ENCODE data around the gene CCDC83.
"Not testable (repeated sequence)": the region's sequence is repeated elsewhere in the genome, so short reads cannot be mapped to it uniquely, and the experiment has no call there.

CCDC83 gene

DNA sequence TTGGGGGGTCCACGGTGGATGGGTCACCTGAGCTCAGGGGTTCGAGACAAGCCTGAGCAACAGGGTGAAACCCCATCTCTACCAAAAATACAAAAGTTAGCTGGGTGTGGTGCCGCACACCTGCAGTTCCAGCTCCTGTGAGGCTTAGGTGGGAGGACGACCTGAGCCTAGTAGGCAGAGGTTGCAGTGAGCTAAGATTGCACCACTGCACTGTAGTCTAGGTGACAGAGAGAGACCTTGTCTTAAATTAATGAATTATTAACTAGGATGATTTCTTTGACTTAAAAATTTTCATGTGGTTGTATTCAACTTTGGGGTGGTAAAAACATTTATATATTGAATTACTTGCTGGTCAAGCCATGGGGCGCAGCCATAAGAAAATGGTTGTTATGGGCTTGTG, 33.9 kb downstream of the CCDC83 start:
- no peak for DNase-seq (ENCODE audit: low spot score)

DNA sequence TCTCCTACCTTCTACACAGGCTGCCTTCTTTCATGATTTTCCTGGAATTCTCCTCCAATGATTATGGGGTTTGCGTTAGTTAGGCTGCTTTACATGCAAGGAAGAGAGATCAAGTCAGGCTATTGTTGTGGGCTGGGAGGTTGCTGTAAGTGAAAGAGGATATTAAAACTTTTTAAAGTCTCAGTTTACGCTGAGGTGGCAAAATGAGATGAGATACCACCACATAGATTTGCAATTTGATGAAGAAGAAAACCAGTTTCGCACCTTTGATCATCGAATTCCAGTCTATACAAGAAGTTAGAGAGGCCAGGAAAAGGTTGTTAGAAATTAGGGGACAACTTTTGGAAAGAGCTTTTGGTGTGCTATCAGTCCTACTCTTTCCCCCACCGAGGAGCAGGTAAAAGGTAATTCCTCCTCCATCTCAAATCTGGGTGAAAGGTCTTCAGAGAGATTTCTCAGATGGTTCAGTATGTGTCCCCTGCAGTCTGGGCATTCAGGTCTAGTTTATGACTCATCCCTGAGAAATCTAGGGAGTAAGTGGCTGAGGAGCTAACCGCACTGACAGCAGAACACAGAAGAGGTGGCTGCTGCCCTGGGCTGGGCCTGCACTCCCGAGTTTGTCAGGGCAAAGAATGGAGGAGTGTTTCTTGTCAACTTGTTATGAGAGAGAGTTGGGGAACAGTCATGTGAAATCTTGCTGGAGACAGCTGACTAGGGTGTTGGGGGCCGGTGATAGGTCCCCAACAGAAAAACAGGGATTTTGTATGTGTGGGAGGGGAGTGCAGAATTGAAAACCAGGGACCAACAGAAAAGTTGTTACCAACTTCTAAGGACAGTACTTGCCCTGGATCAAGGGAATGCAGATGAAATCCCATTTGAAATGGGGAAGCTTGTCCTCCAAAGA, 34.7 kb downstream of the CCDC83 start:
- no peak for DNase-seq (ENCODE audit: low spot score)

DNA sequence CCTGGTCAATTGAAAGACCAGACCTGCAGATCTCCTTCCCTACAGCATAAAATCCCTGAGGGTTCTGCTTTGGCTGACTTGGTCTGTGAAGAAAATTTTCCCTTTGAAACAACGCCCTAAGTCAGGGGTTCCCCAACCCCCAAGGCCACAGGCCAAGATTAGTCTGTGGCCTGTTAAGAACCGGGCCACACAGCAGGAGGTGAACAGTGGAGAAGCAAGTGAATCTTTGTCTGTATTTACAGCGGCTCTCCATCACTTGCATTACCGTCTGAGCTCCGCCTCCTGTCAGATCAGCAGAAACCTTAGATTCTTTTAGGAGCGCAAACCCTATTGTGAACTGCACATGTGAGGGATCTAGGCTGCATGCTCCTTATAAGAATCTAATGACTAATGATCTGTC, 38.2 kb downstream of the CCDC83 start:
- no peak for DNase-seq (ENCODE audit: low spot score)

DNA sequence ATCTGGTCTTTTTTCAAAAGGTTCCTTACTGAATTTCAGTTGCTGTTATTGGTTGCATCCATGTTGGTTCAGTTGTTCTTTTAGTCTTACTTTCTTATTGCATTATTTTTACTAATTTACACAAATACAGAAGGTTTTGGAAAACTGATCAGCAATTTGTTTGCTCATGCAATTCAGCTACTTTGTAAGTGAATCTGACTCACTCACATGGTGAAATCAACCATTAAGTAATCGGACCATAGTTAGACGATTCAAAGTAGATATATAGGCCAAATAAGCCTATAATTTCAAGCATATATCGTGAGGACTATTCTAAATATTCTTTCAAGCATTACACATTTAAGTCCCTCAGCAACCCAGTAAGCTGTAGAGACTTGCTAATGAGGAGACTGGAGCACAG, 41.7 kb downstream of the CCDC83 start:
- DNase-seq (ENCODE audit: low spot score), result no peak

DNA sequence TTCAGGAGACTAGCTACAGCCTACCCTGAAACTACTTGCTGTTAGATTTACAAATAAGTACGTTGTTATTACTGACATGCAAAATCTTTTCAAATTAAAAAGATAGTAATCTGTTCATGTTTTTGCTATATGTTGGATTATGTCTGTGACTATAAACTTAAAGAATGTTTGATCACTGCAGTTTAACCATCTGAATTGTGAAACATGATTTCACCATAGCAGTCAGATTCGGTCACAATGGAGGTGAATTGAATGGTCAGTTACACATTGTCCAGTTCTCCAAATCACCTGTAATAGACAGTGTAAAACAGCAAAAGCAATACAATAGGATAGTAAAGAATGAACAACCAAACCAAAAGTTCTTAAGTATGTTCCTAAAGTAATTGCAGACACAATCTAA, 43.3 kb downstream of the CCDC83 start:
- no peak for DNase-seq (ENCODE audit: low spot score)

DNA sequence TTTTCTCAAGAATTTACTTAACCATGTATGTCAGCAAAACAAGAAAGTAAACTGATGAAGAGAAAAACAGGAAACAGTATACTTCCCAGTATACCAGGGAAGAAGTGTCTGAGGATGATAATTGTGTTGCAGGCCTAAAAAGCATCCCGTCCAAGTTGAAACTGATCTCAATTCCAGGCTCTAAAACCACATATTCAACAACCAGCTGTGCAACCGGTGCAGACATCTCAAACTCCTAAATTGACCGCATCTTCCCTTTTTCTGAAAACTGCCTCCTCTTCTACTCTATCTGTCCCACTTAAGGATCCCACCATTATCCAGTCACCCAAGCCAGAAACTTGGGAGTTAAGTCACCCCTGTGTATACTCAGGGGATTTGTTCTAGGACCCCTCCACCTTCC, 47.2 kb downstream of the CCDC83 start:
- no peak for DNase-seq (ENCODE audit: low spot score)

DNA sequence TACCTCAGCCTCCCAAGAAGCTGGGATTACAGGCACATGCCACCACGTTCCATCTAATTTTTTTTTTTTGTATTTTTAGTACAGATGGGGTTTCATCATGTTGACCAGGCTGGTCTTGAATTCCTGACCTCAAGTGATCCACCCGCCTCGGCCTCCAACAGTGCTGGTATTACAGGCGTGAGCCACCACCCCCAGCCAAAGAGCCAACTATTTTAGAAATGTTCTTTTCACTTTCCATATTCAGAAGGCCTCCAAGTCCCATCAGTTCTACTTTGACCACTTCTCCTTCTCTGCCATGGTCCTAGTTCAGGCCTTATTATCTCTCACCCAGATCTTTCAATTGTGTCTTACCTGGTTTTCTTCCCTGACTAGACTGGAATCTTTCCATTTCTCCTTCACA, 48.2 kb downstream of the CCDC83 start:
- no peak for DNase-seq (ENCODE audit: low spot score)

DNA sequence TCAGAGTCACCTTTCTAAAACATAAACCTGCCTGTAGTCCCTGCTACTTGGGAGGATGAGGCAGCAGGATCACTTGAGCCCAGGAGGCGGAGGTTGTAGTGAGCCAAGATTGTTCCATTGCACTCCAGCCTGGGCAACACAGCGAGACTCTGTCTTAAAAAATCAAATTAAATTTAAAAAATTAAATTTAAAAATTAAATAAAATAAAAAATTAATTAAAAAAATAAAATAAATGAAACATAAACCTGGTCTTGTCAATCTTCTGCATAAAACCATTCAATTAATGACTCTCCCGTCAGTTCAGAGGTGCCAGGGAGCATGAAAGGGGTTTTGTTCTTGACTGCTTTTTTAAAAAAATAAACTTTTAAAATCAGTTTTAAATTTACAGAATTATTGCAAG, 48.6 kb downstream of the CCDC83 start:
- no peak for DNase-seq (ENCODE audit: low spot score)

DNA sequence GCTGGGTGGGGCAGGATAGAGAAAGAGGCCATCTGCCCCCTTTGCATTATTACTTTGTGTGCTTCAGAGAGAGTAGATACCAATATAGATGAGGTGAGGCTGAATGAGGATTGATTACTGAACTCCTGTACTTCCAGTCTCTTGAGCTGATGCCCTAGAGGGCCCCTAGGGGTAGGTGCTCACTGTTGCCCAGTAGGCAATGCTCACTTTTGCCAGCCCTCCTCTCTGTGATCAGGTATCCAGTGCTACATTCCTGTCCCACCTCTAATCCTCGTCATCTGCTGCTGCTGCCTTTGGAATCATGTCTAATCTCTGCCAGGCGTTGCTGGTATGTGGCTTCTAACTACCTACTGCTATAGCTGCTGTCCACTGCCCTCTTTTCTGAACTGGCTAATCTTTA, 57.2 kb downstream of the CCDC83 start:
- no peak for DNase-seq (ENCODE audit: low spot score)

DNA sequence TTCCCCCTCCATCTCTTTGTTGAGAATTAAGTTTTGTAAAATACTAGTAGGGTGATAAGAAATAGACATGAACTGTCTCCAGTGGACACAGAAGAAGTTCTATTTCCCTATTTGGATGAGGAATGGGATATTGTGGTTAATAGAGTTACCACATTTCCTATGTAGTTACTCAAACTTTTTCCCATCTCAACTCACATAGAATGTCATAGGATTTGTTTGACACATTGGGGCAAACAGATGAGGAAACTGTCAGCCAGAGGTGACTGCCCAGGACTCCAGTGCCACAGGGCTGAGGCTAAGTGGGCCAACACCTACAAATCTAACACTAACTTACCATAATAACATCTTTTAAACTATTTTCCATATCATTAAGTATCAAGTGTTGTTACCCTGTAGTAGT, 58.3 kb downstream of the CCDC83 start:
- DNase-seq (ENCODE audit: low spot score), result no peak

DNA sequence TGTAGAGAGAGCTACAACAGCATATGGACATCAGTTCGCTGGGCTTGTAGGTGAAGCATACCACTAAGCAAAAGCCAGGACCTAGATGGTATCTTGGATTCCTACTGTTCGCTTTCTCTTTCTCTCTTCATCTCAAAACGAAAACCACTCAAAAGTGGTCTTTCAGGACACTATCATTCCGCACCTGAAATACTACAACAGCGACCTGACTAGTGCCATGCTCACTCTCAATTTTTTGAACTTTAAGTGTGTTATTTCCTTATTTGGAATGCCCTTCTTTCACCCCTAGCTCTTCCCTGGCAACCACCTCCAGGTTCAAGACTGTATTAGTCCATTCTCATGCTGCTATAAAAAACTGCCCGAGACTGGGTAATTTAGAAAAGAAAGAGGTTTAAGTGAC, 59.2 kb downstream of the CCDC83 start:
- DNase-seq (ENCODE audit: low spot score), result no peak

DNA sequence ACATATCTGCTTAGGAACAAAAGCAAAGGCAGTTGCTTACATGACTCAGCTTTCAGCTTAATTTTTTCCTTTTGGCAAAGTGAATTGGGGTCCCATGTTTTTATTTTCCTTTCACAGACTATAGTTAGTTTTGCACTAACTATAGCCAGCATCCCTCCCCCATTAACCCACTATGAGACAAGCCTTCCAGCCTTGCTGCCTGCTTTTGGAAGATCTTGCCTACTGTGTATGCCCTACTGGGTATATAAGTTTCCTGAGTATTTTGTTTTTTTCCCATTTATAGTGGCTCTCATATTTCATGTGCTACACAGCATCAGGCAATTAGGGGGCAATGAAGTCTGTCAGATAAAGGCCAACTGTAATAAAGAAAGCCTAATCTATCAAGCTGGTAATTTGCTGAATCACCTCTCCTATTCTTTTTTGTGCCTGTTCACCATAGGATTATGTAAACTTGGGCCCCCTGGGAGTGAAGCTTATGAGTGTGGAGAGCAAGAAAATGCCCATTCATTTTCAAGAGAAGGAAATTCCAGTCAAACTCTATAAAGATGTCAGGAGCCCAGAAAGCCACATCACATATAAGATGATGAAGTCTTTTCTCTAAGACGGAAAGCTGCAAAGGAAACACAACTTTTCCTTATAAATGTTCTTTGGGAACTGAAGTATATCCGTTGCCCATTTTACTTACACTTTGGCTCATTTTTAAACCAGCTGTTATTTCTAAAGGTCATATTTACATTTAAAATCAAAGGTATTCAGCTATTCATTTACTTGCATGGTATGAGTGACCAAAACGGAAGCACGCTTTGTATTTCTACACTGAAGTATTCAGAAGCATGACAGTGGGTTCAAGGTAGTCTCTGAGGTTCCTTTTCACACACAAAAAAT, 64.0 kb downstream of the CCDC83 start:
- no peak for DNase-seq (ENCODE audit: low spot score)

DNA sequence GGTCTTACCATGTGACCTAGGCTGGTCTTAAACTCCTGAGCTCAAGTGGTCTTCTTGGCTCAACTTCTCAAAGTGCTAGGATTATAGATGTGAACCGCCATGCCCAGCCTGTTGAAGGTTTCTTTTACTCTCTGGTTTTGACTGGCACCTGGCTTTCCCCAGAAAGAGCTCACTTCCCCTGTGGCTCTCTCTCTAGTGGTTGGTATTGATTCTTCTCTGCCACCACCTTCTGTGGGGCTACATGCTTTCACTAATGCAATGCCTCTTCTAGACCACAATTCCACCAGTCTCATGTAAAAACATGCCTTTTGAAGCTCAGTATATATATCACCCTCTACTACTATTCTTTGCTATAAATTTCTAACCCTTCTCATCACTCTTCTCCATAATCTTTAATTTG, 67.2 kb downstream of the CCDC83 start:
- DNase-seq (ENCODE audit: low spot score), result no peak

DNA sequence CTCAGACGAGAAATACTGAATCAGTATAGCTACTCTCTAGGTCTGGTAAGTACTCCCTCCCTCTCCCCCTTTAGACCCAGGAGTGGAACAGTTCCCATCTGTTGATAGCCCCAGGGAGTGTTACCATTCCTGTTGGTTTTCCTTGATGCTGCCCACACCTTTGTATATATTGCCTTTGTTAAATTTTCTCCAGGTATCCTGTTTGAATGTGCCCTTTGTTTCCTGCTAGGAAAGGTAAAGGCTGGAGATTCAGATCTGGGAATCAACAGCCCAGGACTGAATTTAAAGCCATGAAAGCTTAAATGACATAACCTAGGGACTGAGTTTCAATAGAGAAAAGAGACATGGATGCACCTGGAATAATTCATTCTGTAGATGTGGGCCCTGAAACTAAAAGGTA, 68.3 kb downstream of the CCDC83 start:
- DNase-seq (ENCODE audit: low spot score), result no peak

DNA sequence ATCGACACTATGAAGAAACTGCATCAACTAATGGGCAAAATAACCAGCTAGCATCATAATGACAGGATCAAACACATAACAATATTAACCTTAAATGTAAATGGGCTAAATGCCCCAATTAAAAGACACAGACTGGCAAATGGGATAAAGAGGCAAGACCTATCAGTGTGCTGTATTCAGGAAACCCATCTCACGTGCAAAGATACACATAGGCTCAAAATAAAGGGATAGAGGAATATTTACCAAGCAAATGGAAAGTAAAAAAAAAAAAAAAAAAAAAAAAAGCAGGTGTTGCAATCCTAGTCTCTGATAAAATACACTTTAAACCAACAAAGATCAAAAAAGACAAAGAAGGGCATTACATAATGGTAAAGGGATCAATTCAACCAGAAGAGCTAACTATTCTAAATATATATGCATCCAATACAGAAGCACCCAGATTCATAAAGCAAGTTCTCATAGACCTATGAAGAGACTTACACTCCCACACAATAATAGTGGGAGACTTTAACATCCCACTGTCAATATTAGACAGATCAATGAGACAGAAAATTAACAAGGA, 71.6 kb downstream of the CCDC83 start:
- DNase-seq (ENCODE audit: low spot score), result not testable (repeated sequence)

DNA sequence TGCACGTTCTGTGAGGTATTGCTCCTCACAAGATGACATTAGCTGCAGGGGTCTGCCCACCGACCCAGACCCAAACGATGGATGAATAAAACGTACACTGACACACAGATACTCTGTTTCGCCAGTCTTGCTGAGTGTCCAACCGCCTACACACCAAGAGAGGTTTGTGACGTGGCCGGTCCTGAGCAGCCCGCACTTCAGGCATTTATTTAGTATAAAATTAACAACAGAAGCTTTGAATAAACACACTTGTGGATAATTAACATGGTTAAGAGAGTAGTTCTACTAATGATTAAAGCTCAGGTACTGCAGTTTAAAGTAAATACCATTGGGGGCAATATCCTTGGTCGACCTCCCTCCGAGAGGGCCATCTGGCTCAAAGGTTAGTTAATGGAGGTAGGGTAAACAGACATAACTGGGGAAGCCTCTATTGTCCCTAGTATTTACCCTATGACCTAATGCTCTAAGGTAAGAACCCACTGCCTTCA, 75.7 kb downstream of the CCDC83 start:
- DNase-seq (ENCODE audit: low spot score), result no peak

DNA sequence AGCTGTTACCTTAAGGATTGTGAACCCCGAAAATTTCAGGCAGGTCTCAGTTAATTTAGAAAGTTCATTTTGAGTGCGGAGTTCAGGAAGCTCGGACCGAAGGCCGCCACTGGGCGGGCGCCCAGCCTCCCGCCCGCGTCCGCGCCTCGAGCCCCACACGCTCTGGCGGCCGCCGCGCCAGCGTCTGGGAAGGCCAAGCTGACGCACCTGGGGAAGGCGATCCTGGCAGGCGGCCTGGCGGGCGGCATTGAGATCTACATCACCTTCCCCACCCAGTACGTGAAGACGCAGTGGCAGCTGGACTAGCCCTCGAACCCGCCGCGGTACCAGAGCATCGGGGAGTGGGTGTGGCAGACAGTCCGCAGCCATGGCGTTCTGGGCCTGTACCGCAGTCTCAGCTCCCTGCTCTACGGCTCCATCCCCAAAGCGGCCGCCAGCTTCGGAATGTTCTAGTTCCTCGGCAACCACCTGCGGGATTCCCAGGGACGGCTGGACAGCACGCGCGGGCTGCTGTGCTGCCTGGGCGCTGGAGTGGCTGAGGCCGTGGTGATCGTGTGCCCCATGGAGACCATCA, 79.5 kb downstream of the CCDC83 start:
- no peak for DNase-seq (ENCODE audit: low spot score)

DNA sequence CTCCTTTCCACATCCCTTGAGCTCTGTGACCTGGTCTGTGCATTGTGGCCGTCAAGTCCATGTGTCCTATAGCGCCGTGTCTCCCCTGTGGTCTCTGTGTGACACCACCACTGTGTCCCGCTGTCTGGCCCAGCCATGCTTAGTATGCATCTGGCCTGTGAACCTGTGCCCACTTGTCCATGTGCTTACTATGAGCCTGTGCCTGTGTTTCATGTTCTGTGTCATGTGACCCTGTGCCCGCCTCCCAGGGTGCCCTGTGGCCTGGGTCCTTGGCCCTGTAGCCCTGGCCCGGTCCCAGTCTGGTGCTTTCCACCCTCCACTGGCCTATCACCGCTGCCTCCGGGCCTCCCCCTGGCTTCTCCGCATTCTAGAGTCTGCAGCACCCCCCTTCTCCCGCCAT, 80.6 kb downstream of the CCDC83 start:
- no peak for DNase-seq (ENCODE audit: low spot score)

DNA sequence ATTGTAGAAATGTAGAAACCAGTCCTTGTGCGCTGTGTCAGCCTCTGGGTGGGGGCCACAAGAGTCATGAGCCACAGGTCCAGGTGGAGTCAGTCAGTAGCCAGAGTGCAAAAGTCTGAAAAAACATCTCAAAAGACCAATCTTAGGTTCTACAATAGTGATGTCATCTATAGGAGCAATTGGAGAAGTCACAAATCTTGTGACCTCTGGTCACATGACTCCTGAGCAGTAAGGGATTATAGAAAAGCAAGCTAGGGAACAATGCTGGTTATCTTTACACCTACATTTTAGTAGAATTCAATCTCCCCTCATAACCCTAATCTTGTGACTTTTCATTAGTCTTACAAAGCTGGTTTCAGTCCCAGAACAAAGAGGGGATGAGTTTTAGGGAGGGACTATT, 82.7 kb downstream of the CCDC83 start:
- no peak for DNase-seq (ENCODE audit: low spot score)

DNA sequence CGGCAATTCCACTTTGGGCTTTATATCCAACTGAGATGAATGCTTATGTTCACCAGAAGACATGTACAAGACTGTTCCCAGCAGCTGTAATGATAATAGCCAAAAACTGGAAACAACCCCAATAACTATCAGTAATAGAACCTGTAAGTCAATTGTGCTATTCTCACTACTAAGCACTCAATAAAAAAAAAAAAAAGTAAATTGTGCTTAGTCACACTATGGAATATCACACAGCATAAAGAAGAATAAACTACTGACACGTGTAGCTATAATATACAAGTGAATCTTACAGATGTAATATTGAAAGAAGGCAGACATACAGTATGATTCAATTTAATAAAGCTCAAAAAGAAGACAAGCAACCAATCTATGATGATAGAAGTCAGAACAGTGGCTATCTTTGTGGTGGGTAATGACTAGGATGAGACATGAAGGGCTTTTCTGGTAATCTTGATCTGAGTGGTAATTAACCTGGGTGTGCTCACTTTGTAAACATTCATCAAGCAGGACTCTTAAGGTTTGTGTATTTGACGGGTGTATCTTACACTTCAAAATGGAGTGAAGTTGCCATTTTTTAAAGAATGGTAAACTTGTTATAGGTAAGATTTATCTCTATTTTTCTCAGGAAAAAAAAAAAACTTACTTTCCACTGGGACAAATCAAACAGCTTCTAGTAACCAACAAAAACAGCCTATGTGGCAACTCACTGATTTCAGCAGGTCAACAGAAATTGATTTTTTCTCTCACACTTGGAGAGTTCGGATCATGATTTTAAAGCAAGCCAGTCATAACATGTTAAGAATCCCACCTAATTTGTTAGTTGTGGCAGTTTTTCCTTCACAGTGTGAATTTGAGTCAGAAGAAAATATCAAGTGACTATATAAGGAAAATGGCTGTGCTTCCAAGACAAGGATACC, 84.2 kb downstream of the CCDC83 start:
- DNase-seq (ENCODE audit: low spot score), result no peak

DNA sequence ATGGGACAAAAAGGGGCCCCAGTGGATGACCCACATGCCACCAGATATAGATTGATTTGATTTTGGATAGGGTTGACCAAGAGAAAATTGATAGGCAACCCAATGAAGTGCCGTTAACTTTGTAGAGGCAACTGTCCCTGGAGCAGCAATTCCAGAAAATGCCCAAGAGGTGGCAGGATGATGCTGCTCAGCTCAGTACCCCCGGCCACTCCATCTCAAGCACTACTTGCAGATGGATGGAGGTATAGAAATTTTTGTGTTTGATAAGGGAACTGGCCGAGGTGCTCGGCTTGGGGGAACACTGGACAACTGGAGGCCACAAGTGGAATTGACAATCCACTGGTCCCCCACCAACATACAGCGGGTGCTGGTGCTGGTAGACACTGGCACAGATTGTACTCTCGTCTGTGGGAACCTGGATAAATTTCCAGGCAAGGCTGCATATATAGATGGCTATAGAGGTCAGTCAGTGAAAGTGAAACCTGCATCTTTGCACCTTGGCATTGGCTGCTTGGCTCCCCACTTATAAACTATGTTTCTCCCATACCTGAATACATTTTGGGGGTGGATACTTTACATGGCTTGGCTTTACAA, 86.3 kb downstream of the CCDC83 start:
- DNase-seq (ENCODE audit: low spot score), result peak; percentile 61
